GM18867 (cell line): ENCODE results near the gene MINAR2.

ENCODE experiments used
- ATAC-seq: cut with Tn5 transposase; IDR thresholded peaks from one replicate; pipeline ENCODE4 v1.9.1; 2021; ENCODE audit warnings: mild to moderate bottlenecking, moderate library complexity; ENCODE audit not compliant: unreplicated experiment

The MINAR2 gene, protein sequence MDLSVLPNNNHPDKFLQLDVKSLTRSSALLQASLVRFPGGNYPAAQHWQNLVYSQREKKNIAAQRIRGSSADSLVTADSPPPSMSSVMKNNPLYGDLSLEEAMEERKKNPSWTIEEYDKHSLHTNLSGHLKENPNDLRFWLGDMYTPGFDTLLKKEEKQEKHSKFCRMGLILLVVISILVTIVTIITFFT

GRCh38 chr5:129747572-129748407 lies at the start of gene MINAR2:
Gene MINAR2, plus strand, starts transcription at chr5:129748094. Its CDS starts 97 bp downstream, at chr5:129748191.
- peak; percentile 63 for ATAC-seq

GRCh38 chr5:129698661-129699060 lies 49.2 kb upstream of the MINAR2 start:
- ATAC-seq: no peak

DNA sequence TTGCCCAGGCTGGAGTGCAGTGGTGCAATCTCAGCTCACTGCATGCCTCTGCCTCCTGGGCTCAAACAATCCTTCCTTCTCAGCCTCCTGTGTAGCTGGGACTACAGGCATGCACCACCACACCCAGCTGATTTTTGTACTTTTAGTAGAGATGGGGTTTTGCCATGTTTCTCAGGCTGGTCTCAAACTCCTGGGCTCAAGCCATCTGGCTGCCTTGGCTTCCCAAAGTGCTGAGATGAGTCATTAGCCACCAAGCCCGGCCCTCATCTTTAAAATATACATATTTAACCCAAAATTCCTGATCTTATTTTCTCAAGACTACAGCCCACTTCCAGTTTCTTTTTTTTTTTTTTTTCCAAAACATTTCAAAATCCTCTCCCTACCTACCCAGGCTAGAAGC lies 31.7 kb upstream of the MINAR2 start:
- no peak for ATAC-seq

DNA sequence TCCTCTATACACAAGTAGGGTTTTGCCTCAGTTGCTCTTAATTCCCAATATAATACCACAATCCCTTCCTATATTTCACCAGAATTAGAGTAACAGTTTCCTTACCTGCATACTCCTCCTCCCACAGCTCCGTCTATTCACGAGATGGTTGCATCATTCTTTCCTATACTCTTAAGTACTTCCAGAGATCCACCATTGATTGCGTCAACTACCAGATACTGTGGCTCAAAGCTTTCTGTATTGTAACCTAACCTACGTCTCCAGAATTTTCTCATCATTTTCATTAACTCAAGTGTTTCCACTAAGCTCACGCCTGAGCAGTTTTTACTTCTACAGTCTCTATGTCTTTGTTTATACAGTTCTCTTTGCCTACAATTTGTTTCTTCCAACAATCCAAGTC lies 31.2 kb upstream of the MINAR2 start:
- ATAC-seq: no peak

GRCh38 chr5:129717751-129718310 lies 30.1 kb upstream of the MINAR2 start:
- ATAC-seq: no peak

- ATAC-seq: no peak
Measured at GRCh38 chr5:129718471-129719090, 29.3 kb upstream of the MINAR2 start.

DNA sequence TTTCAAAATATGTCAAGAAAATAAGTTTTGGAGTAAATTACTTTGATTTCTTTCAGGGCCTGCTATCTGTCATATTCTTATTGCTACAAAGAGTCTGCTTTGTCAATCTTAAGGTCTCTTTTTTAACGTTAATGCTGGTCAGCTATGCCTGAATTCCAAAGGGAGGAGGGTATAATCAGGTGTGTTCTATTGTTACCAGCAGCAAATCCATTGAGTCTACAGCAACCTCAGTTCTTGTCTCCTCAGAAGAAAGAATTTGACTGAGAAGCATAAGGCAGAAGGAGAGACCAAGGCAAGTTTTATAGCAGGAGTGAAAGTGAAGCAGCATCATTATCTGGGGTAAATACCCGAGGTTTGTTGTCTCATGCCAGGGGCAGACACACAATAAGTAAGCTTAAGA lies 23.7 kb upstream of the MINAR2 start:
- no peak for ATAC-seq

DNA sequence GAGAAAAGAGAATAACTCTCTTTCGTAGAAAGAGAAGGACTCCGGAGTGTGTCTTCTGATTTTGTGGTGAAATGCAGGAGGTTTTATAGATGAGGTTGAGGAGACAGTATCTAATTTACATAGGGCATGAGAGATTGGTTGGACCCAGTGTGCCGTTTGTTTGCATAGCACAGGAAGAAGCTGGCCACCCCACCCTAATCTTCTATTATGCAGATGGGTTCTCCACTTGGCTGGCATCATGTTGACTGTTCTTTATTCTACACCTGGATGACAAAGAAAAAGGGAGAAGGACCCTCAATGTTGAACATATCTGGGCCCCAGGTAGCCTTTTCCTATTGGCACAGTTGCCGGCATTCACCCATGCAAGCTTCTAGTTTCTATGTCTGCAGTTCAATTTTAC lies 23.2 kb upstream of the MINAR2 start:
- no peak for ATAC-seq

DNA sequence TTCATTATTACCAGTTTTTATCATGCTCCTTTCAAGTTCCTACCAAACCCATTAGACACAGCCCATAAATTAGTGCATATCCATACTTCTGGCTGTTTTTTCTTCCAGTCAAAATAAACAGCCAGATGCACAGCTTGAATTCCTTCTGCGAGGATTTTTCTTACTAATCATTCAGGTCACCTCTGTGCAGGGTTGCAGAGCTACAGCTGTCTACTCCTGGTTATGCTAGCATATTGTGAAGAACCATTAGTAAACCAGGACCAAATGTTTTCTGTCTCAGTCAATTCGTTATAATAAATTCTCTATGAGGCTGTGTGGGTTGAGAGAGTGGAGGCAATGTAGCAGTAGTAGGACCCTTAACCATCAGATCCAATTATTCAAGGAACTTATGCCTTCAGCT lies 8.1 kb upstream of the MINAR2 start:
- no peak for ATAC-seq

- no peak for ATAC-seq
Measured at GRCh38 chr5:129743541-129744187, 4.2 kb upstream of the MINAR2 start.

- no peak for ATAC-seq
Measured at GRCh38 chr5:129745997-129746396, 1.9 kb upstream of the MINAR2 start.

DNA sequence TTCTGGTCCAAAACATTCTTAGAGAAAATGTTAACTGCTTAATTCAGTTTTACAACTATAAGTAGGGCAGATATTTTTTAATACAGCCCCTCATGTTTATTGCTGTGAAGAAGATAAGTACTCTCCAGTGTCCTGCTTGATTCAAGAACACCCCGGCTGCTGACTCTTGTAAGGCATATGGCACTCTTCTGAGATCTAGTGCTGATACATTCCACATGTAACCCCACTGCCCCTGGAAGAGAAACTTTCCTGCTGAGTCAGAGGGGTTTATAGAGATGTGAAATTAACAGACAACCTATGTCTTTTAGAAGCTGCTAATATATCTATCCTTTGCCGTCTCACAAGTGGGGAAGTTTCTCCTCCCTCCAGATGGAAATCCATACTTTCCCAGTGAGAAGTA lies 1.0 kb upstream of the MINAR2 start:
- ATAC-seq: no peak

DNA sequence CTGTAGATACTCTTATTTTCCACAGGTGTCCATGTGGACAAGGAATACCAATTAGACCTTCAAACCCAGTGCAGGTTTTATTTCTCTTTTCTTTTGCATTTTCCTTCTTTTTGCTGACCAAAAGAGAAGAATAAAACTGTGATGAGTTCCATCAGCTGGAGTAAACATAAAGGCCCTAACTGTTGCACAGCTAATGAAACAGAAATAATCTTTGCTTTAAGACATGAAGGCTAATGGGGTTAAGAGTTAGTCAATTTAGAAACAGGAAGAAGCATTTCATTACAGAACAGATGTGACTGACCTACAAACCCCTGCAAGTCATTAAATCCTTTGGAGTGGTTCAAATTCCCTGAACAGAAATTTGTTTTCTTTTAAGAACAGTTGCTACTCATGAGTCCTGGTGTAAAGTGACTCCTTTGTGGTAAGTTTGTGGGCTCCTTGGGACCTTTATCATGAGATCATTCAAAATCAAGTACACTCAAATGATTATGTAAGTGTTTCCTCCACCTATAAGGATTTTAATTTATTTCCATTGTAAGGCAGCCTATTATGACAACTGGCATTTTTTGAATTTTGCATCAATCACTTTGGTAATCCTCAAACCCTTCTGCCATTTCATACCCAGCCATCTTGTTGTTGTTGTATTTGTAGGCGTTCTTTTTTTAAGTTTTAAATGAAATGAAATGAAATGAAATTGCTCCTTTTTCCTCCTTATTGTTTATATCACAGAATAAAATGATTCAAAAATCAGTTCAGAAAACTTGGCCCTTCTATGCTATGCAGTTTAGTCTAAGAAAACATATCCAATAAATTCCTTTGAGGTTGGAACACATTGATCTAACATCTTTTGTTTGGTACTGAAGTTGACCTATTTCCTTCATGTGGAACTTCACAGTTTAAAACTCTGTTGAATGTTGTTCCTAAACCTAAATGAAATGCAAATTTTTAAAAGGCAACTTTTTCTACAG lies 1.3 kb downstream of the MINAR2 start:
- no peak for ATAC-seq

DNA sequence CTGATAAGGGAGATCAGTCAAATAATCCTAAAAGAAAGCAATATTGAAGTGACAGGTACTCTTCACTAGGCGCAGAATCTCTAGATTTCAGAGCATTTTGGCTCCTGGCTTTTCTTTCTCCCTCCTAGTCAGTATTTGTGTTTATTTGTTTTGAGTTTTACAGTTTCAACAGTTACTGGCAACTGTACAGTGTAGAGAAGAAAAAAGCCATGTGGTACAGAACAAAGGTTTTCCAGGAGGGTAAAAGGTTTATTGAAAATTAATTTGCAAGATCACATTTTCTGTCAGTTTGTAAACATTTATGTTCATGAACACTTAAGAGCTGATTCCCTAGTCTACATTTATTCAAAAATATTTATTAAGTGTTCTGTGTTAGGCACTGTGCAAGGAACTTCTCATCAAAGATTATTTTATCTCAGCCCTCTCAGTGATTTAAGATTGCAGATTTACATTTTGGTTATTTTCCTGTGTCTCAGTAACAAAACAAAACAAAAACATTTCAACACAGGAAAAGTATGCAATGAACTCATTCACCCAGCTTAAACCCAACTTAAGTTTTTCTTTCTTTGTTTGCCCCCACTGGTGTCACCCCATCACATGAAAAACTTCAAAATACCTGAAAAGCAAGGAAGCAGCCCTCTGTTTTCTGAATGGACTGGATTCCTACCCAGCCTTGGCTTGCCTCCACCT lies 12.9 kb downstream of the MINAR2 start:
- ATAC-seq: no peak

- no peak for ATAC-seq
Measured at GRCh38 chr5:129763651-129764050, 15.8 kb downstream of the MINAR2 start.

DNA sequence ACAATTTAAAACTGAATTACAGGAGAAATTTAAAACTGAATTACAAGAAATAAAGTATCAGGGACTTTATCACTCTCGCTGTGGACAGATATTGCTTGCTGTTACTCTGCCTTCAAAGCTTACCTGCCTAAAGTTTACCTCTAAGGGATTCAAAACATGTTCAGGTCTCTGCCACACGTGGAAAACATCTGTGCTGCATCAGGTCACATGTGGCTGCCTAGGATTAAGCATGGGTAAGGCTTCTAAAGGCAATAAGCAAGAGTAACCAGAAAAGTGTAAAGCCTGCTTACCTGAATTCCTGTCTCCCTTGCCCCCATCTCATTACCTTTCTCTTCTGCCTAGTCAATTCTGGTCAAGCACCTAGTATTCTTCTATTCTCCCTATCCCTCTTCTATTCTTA lies 18.9 kb downstream of the MINAR2 start:
- no peak for ATAC-seq

- ATAC-seq: peak; percentile 89
Measured at GRCh38 chr5:129767927-129768380, 20.1 kb downstream of the MINAR2 start.

- no peak for ATAC-seq
Measured at GRCh38 chr5:129768735-129769134, 20.8 kb downstream of the MINAR2 start.

GRCh38 chr5:129770024-129770820 lies 22.3 kb downstream of the MINAR2 start:
- ATAC-seq: no peak
